Type B pancreatic cell (in vitro differentiated cells): Measurements from ENCODE around the gene EXOSC7. TPM values are rescaled to one million over a fixed set of nuclear protein-coding genes. Genes with fewer than 3 reads are reported as not detected.

Experiments
- DNase-seq: peaks from one replicate; pipeline ENCODE4 v3.0.0; 2021; ENCODE audit warnings: mixed read lengths; ENCODE audit not compliant: unreplicated experiment; ENCODE audit errors: extremely low spot score
- H3K27ac Mint-ChIP-seq: 2 replicates; pipeline ENCODE4 v1.8.0; 2021; ENCODE audit warnings: mild to moderate bottlenecking, mixed read lengths
- H3K27me3 Mint-ChIP-seq: 2 replicates; pipeline ENCODE4 v1.8.0; 2021; ENCODE audit warnings: mixed read lengths
- H3K36me3 Mint-ChIP-seq: 2 replicates; pipeline ENCODE4 v1.8.0; 2021; ENCODE audit warnings: mixed read lengths
- H3K4me1 Mint-ChIP-seq: one replicate; pipeline ENCODE4 v1.8.0; 2021; ENCODE audit warnings: mixed read lengths; ENCODE audit not compliant: unreplicated experiment
- H3K4me3 Mint-ChIP-seq: 2 replicates; pipeline ENCODE4 v1.8.0; 2021; ENCODE audit warnings: mild to moderate bottlenecking, mixed read lengths
- H3K9me3 Mint-ChIP-seq: 2 replicates; pipeline ENCODE4 v1.8.0; 2021; ENCODE audit warnings: mixed read lengths
- total RNA-seq: library from RNA; stranded (reverse); gene quantifications from 2 replicates; pipeline ENCODE4 v1.2.1, GENCODE V29; 2021; ENCODE audit warnings: low replicate concordance
- TF ChIP-seq, protein P1 (sequence below): fragments of 200-600 bp; sonication (generic); conservative IDR thresholded peaks from 2 replicates; pipeline ENCODE4 v1.5.0; 2021; ENCODE audit warnings: antibody characterized with exemption, mild to moderate bottlenecking

EXOSC7 gene
- total RNA-seq, 1 donor from 2014 or later = 49.7 TPM

DNA sequence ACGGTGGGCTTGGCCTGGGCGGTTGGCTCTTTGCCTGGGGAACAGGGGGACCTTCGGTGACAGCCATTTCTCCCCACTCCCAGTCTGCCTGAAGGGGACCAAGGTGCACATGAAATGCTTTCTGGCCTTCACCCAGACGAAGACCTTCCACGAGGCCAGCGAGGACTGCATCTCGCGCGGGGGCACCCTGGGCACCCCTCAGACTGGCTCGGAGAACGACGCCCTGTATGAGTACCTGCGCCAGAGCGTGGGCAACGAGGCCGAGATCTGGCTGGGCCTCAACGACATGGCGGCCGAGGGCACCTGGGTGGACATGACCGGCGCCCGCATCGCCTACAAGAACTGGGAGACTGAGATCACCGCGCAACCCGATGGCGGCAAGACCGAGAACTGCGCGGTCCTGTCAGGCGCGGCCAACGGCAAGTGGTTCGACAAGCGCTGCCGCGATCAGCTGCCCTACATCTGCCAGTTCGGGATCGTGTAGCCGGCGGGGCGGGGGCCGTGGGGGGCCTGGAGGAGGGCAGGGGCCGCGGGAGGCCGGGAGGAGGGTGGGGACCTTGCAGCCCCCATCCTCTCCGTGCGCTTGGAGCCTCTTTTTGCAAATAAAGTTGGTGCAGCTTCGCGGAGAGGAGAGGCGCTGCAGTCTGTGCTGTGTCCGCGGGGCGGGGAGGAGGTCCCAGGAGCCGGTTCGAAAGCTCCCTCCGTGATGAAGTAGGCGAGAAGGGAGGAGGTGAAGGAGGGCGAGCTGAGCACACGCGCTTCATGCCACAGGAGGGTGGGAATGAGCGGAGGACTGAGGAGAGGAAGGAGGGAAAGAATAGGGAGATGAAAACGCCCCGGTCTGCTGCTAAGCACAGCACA, 59.6 kb downstream of the EXOSC7 start:
- no peaks in the 10 kb centered on the region for H3K9me3 Mint-ChIP-seq
- TF ChIP-seq, protein P1, sequence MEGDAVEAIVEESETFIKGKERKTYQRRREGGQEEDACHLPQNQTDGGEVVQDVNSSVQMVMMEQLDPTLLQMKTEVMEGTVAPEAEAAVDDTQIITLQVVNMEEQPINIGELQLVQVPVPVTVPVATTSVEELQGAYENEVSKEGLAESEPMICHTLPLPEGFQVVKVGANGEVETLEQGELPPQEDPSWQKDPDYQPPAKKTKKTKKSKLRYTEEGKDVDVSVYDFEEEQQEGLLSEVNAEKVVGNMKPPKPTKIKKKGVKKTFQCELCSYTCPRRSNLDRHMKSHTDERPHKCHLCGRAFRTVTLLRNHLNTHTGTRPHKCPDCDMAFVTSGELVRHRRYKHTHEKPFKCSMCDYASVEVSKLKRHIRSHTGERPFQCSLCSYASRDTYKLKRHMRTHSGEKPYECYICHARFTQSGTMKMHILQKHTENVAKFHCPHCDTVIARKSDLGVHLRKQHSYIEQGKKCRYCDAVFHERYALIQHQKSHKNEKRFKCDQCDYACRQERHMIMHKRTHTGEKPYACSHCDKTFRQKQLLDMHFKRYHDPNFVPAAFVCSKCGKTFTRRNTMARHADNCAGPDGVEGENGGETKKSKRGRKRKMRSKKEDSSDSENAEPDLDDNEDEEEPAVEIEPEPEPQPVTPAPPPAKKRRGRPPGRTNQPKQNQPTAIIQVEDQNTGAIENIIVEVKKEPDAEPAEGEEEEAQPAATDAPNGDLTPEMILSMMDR = no peak
- DNase-seq = no peak
- H3K36me3 Mint-ChIP-seq = no peaks in the 10 kb centered on the region
- peaks cover 59% of the 10 kb centered on the region for H3K27me3 Mint-ChIP-seq
- peak overlapping the region; percentile 73 for H3K4me3 Mint-ChIP-seq
- H3K27ac Mint-ChIP-seq = no peak overlapping the region
- peaks cover 22% of the 10 kb centered on the region for H3K4me1 Mint-ChIP-seq

- TF ChIP-seq, protein P1 = peak; percentile 96
- Mint-ChIP-seq H3K27me3 (peaks cover 49% of the 10 kb centered on the region), H3K4me3 (peak overlapping the region; percentile 65), H3K36me3 (no peaks in the 10 kb centered on the region), H3K4me1 (peaks cover 22% of the 10 kb centered on the region), H3K9me3 (no peaks in the 10 kb centered on the region), H3K27ac (peak overlapping the region; percentile 43)
- peak; percentile 89 for DNase-seq
Measured at GRCh38 chr3:45037720-45038455, 61.8 kb downstream of the EXOSC7 start.

GRCh38 chr3:45041666-45042065, 65.6 kb downstream of the EXOSC7 start:
- Mint-ChIP-seq H3K27me3 (peaks cover 14% of the 10 kb centered on the region), H3K4me3 (no peak overlapping the region), H3K27ac (no peak overlapping the region), H3K4me1 (peaks cover 5% of the 10 kb centered on the region), H3K9me3 (no peaks in the 10 kb centered on the region), H3K36me3 (no peaks in the 10 kb centered on the region)
- TF ChIP-seq, protein P1 = no peak
- DNase-seq = no peak

DNA sequence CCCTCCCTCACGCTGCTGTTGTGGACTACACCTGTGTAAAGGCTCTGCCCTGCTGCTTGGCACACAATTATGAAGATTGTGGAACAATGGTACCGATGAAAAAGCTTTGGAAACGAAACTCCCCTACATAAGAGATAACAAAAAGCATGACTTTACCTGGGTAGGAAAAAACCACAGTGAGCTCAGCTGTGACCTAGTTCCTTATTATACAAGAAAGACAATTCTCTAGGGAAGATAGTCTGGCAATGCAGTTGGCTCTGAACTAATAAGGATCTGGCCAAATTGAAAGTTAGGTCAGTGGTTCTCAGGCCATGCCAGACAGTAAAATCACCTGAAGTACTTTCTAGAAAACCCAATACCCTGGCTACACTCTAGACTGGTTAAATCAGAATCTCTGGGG, 66.1 kb downstream of the EXOSC7 start:
- TF ChIP-seq, protein P1 = no peak
- DNase-seq = no peak
- H3K4me1 Mint-ChIP-seq = no peaks in the 10 kb centered on the region
- no peaks in the 10 kb centered on the region for H3K9me3 Mint-ChIP-seq
- H3K4me3 Mint-ChIP-seq = no peak overlapping the region
- H3K36me3 Mint-ChIP-seq = no peaks in the 10 kb centered on the region
- H3K27me3 Mint-ChIP-seq = peaks cover 9% of the 10 kb centered on the region
- no peak overlapping the region for H3K27ac Mint-ChIP-seq

DNA sequence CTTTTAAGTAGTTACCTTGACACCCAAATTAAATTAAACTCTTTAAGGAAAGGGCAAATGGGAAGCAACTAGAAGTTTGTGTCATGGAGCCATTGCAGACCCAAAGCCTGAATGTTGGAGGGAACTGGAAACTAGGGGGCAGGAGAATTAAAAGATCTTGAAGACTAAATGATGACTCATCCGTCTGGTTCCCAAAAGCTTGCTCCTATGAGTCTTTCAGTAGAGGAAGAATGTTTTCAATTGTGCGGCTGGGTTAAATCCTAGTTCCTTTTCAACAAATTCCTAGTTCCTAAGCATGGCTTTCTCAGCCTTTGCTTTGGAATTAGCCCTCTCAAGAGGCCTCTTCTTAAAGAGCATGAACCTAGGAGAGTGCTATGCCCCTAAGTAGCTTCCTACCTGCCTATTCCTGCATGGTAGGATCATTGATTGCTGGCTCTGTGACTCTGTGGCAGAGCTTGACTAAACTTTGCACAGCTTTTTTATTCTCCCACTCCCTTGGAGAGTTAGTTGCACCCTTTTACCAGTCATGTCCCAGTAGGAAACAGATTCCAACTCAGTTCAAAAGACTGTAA, 67.8 kb downstream of the EXOSC7 start:
- Mint-ChIP-seq H3K27ac (no peak overlapping the region), H3K27me3 (peaks cover 8% of the 10 kb centered on the region), H3K36me3 (no peaks in the 10 kb centered on the region), H3K9me3 (no peaks in the 10 kb centered on the region), H3K4me3 (no peak overlapping the region), H3K4me1 (no peaks in the 10 kb centered on the region)
- TF ChIP-seq, protein P1 = no peak
- no peak for DNase-seq
